Central memory CD8-positive, alpha-beta T cell (primary cell): ENCODE measurements around the gene ATP2B2.
A peak's percentile ranks its signal among the peaks of the same experiment; 100 is the strongest.

Experiments used
- ATAC-seq: fragments of 150-1000 bp; cut with Tn5 transposase; replicated peaks from 2 replicates; pipeline ENCODE4 v1.10.0; 2022; ENCODE audit warnings: mild to moderate bottlenecking, moderate FRiP score, moderate number of reproducible peaks; ENCODE audit not compliant: poor library complexity, severe bottlenecking; ENCODE audit errors: extremely low read depth
- DNase-seq, 2 donors: peaks; one replicate each; pipeline ENCODE4 v3.0.0; 2021; ENCODE audit warnings: low spot score in 2 of 2
- H3K27ac Mint-ChIP-seq: one replicate; pipeline ENCODE4 v1.8.0; 2022; ENCODE audit warnings: low read depth, mild to moderate bottlenecking, moderate library complexity, mixed read lengths
- H3K27me3 Mint-ChIP-seq: one replicate; pipeline ENCODE4 v1.8.0; 2022; ENCODE audit warnings: mixed read lengths
- H3K36me3 Mint-ChIP-seq: one replicate; pipeline ENCODE4 v1.8.0; 2022; ENCODE audit warnings: mild to moderate bottlenecking, moderate library complexity, mixed read lengths; ENCODE audit not compliant: insufficient read depth
- H3K4me1 Mint-ChIP-seq: one replicate; pipeline ENCODE4 v1.8.0; 2022; ENCODE audit warnings: mixed read lengths
- H3K4me3 Mint-ChIP-seq: one replicate; pipeline ENCODE4 v1.8.0; 2022; ENCODE audit warnings: mild to moderate bottlenecking, moderate library complexity, mixed read lengths
- H3K9me3 Mint-ChIP-seq: one replicate; pipeline ENCODE4 v1.8.0; 2022; ENCODE audit warnings: mixed read lengths

Gene ATP2B2

GRCh38 chr3:10317311-10317960 lies 187.9 kb downstream of the ATP2B2 start:
- DNase-seq (no peak), ATAC-seq (no peak)
- no peaks in the 10 kb centered on the region for H3K9me3 Mint-ChIP-seq
- H3K36me3 Mint-ChIP-seq, result peaks cover 28% of the 10 kb centered on the region
- no peak overlapping the region for H3K27ac Mint-ChIP-seq
- no peak overlapping the region for H3K4me3 Mint-ChIP-seq
- peaks cover 33% of the 10 kb centered on the region for H3K4me1 Mint-ChIP-seq
- no peaks in the 10 kb centered on the region for H3K27me3 Mint-ChIP-seq

GRCh38 chr3:10315771-10316344 lies 189.5 kb downstream of the ATP2B2 start:
- no peak overlapping the region for H3K27ac Mint-ChIP-seq
- peaks cover 33% of the 10 kb centered on the region for H3K4me1 Mint-ChIP-seq
- no peak overlapping the region for H3K4me3 Mint-ChIP-seq
- H3K27me3 Mint-ChIP-seq, result no peaks in the 10 kb centered on the region
- DNase-seq (no peak), ATAC-seq (no peak)
- H3K9me3 Mint-ChIP-seq, result no peaks in the 10 kb centered on the region
- H3K36me3 Mint-ChIP-seq, result peaks cover 35% of the 10 kb centered on the region

GRCh38 chr3:10315101-10315500 lies 190.3 kb downstream of the ATP2B2 start:
- ATAC-seq, result no peak

DNA sequence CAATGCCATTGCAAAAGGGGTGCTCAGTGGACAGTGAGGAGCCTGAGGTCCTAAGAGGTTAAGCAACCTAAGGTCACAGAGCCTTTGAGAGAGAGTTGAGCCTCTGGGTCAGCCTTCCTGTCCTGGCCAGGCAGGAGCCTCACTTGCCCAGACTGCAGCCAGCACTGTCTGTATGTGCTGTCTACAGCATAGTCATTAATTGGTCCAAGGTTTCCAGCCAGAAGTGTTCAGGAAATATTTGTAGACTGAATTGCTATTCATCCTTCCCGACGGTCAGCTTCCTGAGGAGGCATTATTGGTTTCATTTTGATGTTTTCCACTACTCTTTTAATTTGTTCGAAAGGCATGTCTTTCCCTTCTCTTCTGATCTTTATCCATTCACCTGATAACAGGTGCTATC lies 192.5 kb downstream of the ATP2B2 start:
- no peak overlapping the region for H3K4me3 Mint-ChIP-seq
- H3K27ac Mint-ChIP-seq, result no peak overlapping the region
- H3K9me3 Mint-ChIP-seq, result no peaks in the 10 kb centered on the region
- ATAC-seq, result no peak
- H3K36me3 Mint-ChIP-seq, result peaks cover 49% of the 10 kb centered on the region
- H3K4me1 Mint-ChIP-seq, result peaks cover 15% of the 10 kb centered on the region
- no peak for DNase-seq
- H3K27me3 Mint-ChIP-seq, result no peaks in the 10 kb centered on the region

More at GRCh38 chr3:10315101-10315500, 190.3 kb downstream of the ATP2B2 start:
- Mint-ChIP-seq H3K27me3 (no peaks in the 10 kb centered on the region), H3K4me1 (peaks cover 29% of the 10 kb centered on the region), H3K9me3 (no peaks in the 10 kb centered on the region), H3K27ac (no peak overlapping the region), H3K36me3 (peaks cover 38% of the 10 kb centered on the region), H3K4me3 (no peak overlapping the region)
- no peak for DNase-seq

DNA sequence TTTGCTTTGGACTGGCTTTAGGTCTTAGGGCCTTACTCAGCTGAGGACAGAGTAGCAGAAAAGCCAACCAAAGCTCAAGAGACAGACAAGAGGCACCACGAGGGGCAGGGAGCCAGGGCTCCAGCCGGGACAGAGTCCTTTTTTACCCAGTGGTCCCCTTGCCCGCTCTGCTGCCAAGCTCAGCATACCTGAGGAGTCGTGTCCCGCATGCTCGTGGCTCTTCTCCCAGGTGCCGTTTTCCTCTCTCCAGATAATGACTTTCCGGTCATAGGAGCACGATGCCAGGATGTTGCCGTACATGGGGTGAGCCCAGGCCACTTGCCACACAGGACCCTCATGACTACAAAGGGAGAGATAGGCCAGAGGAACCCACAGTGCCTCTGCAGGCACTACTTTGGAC lies 193.0 kb downstream of the ATP2B2 start:
- ATAC-seq (no peak), DNase-seq (no peak)
- Mint-ChIP-seq H3K4me3 (no peak overlapping the region), H3K4me1 (peaks cover 15% of the 10 kb centered on the region), H3K27ac (no peak overlapping the region), H3K36me3 (peaks cover 54% of the 10 kb centered on the region), H3K27me3 (no peaks in the 10 kb centered on the region), H3K9me3 (no peaks in the 10 kb centered on the region)

DNA sequence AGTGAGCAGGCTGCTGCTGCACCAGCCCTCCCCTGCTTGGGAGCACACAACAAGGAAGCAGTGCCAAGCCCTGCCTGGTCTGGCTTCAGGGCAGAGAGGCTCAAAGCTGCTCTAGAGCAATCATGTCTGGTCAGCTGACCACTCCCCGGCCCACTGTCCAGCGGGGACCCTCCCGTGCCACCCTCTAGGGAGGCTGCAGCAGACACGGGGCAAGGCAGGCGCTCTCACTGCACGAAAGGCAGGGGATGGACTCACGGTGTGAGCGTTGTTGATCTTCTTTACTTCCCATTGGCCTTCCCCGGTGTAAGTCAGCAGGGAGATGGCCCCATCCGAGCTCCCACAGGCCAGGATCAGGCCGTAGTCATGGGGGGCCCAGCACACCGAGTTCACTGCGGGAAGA lies 193.7 kb downstream of the ATP2B2 start:
- H3K36me3 Mint-ChIP-seq, result peaks cover 55% of the 10 kb centered on the region
- H3K27me3 Mint-ChIP-seq, result no peaks in the 10 kb centered on the region
- H3K9me3 Mint-ChIP-seq, result no peaks in the 10 kb centered on the region
- no peak overlapping the region for H3K4me3 Mint-ChIP-seq
- DNase-seq (no peak), ATAC-seq (no peak)
- H3K4me1 Mint-ChIP-seq, result peaks cover 15% of the 10 kb centered on the region
- no peak overlapping the region for H3K27ac Mint-ChIP-seq

DNA sequence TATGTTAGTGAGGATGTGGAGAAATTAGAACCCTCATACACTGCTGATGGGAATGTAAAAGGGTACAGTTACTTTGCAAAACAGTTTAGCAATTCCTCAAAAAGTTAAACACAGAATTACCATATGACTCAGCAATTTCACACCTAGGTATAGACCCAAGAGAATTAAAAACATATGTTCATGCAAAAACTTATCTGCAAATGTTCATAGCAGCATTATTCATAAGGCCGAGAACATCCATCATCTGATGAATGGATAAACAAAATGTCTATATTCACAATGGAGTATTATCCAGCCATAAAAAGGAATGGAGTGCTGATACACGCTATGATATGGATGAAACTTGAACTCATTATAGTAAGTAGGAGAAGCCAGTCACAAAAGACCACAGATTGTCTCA lies 194.8 kb downstream of the ATP2B2 start:
- no peak overlapping the region for H3K27ac Mint-ChIP-seq
- DNase-seq, result no peak
- H3K9me3 Mint-ChIP-seq, result no peaks in the 10 kb centered on the region
- no peak for ATAC-seq
- H3K4me3 Mint-ChIP-seq, result no peak overlapping the region
- peaks cover 55% of the 10 kb centered on the region for H3K36me3 Mint-ChIP-seq
- H3K27me3 Mint-ChIP-seq, result no peaks in the 10 kb centered on the region
- H3K4me1 Mint-ChIP-seq, result peaks cover 15% of the 10 kb centered on the region

DNA sequence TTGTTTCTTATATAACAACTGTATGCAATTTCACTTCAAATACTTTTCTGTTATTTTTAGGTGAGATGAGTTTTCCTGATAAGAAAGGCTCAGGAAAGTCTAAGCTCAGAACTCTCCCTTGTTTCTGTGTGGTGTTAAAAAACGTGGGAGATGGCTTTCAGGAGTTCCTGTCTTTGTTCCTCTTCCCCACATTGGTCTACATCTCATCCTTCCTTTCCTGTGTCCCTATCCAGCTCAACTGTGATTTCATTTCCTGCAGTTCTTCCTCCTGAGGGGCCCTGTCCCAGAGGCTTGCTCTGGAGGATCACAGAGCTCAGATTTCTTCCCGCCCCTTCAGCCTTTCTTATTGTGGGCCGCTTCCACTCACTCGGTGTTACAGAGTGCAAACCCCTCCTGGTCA lies 195.7 kb downstream of the ATP2B2 start:
- H3K4me1 Mint-ChIP-seq, result peaks cover 13% of the 10 kb centered on the region
- DNase-seq (no peak), ATAC-seq (no peak)
- H3K4me3 Mint-ChIP-seq, result no peak overlapping the region
- peaks cover 52% of the 10 kb centered on the region for H3K36me3 Mint-ChIP-seq
- H3K27me3 Mint-ChIP-seq, result no peaks in the 10 kb centered on the region
- no peak overlapping the region for H3K27ac Mint-ChIP-seq
- H3K9me3 Mint-ChIP-seq, result no peaks in the 10 kb centered on the region

DNA sequence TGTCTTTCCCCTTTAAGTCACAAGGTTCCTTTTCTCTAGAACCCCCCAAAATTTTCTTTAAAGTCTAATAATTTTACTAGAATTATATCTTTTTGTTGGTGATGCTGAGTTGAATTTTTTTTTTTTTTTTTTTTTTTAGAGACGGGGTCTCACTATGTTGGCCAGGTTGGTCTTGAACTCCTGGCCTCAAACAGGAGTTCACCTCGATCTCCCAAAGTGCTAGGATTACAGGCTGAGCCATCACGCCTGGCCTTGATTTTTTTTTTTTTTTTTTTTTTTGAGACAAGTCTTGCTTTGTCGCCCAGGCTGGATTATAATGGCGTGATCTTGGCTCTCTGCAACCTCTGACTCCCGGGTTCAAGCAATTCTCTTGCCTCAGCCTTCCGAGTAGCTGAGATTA lies 196.7 kb downstream of the ATP2B2 start:
- Mint-ChIP-seq H3K4me3 (no peak overlapping the region), H3K27ac (no peak overlapping the region), H3K27me3 (no peaks in the 10 kb centered on the region), H3K36me3 (peaks cover 52% of the 10 kb centered on the region), H3K4me1 (peaks cover 8% of the 10 kb centered on the region), H3K9me3 (no peaks in the 10 kb centered on the region)
- DNase-seq (no peak), ATAC-seq (no peak)

DNA sequence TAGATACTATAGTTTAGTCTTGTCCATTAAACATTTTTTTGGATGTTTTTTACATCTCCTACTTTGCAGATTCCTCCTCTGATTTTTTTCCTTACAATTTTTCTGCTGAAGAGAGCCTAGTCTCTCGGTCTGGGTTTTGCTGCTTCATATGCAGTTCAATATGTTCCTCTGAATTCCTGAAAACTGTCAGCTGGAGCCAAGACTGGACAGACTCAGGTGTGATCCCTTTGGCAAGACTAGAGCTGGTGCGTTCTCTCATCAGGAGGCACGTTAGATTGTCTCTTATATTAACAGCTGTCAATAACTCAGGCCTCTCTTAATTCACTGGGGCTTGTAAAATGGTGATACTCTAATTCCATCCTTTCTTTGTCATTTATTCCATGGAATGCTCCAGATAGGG lies 199.2 kb downstream of the ATP2B2 start:
- no peak for ATAC-seq
- Mint-ChIP-seq H3K36me3 (peaks cover 56% of the 10 kb centered on the region), H3K27me3 (no peaks in the 10 kb centered on the region), H3K4me3 (no peak overlapping the region), H3K9me3 (no peaks in the 10 kb centered on the region), H3K27ac (peak overlapping the region; percentile 17), H3K4me1 (no peaks in the 10 kb centered on the region)
- DNase-seq, result no peak

- no peak for DNase-seq
- Mint-ChIP-seq H3K36me3 (peaks cover 57% of the 10 kb centered on the region), H3K4me3 (no peak overlapping the region), H3K27me3 (no peaks in the 10 kb centered on the region), H3K4me1 (no peaks in the 10 kb centered on the region), H3K9me3 (no peaks in the 10 kb centered on the region), H3K27ac (peak overlapping the region; percentile 17)
- ATAC-seq, result no peak
These were observed 200.0 kb downstream of the ATP2B2 start for GRCh38 chr3:10305331-10305902.

DNA sequence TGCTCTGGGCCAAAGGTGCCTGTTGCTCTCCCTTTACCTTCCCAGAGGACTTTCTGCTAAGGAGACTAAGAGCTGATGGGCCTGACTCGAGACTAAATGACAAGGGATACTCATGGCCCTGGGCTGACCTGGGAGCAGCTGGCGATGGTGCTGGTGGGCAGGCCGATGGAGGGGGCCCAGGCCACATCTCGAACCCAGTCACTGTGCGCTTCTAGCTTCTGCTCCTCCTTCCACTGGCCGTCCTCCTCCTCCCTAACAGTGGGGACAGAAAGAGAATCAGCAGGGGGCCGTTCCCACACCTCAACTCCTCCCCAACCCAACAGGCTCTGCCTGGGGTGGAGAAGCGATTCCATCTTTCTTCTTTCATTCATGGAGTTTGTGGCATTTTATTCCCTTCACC lies 200.5 kb downstream of the ATP2B2 start:
- no peaks in the 10 kb centered on the region for H3K4me1 Mint-ChIP-seq
- H3K27me3 Mint-ChIP-seq, result no peaks in the 10 kb centered on the region
- H3K36me3 Mint-ChIP-seq, result peaks cover 56% of the 10 kb centered on the region
- ATAC-seq, result no peak
- H3K4me3 Mint-ChIP-seq, result no peak overlapping the region
- H3K27ac Mint-ChIP-seq, result no peak overlapping the region
- DNase-seq, result no peak
- H3K9me3 Mint-ChIP-seq, result no peaks in the 10 kb centered on the region

GRCh38 chr3:10303785-10304184 lies 201.6 kb downstream of the ATP2B2 start:
- ATAC-seq (no peak), DNase-seq (no peak)
- no peak overlapping the region for H3K4me3 Mint-ChIP-seq
- H3K36me3 Mint-ChIP-seq, result peaks cover 50% of the 10 kb centered on the region
- H3K4me1 Mint-ChIP-seq, result no peaks in the 10 kb centered on the region
- H3K9me3 Mint-ChIP-seq, result no peaks in the 10 kb centered on the region
- H3K27ac Mint-ChIP-seq, result peak overlapping the region; percentile 25
- H3K27me3 Mint-ChIP-seq, result no peaks in the 10 kb centered on the region
